ENCODE data around the gene GLB1L2.
"Not testable (repeated sequence)": the region's sequence is repeated elsewhere in the genome, so short reads cannot be mapped to it uniquely, and the experiment has no call there.

GLB1L2 gene

DNA sequence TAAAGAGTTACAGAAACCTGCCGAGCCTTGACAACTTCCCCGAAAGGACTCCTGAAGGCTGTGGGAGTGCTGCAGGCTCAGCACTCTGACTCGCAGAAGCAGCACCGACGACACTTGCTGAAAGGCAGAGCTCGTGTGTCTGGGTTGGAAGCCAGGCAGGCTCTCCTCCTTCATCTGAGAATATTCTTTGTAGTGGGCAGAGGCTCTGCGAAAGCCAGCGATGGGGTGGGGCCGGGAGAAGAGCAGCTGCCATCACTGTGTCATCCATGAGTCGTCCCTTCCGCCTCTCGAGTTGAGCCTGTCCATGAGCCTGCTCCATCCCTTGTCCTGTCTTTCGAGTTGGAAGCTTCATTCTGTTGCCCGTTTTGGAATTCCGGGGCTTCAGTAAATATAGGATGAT lies 11.9 kb downstream of the GLB1L2 start:
- H3K79me2 ChIP-seq (ENCODE audit: insufficient read depth, low read length) = no peaks in the 10 kb centered on the region
- no peak overlapping the region for H3K4me3 ChIP-seq (ENCODE audit: insufficient read depth, low read length, poor library complexity, severe bottlenecking)
- H3F3A ChIP-seq (ENCODE audit: insufficient read depth) = no peaks in the 10 kb centered on the region
- H3K27ac ChIP-seq (ENCODE audit: low read depth, low read length) = no peak overlapping the region
- no peaks in the 10 kb centered on the region for H4K20me1 ChIP-seq (ENCODE audit: low read depth, low read length)
- no peak overlapping the region for H2AFZ ChIP-seq (ENCODE audit: low read depth, low read length, severe bottlenecking)
- no peak for TF ChIP-seq EZH2phosphoT487 (conservative IDR thresholded peaks at IDR 0.05; ENCODE audit: low read length)
- TF ChIP-seq, protein P1, sequence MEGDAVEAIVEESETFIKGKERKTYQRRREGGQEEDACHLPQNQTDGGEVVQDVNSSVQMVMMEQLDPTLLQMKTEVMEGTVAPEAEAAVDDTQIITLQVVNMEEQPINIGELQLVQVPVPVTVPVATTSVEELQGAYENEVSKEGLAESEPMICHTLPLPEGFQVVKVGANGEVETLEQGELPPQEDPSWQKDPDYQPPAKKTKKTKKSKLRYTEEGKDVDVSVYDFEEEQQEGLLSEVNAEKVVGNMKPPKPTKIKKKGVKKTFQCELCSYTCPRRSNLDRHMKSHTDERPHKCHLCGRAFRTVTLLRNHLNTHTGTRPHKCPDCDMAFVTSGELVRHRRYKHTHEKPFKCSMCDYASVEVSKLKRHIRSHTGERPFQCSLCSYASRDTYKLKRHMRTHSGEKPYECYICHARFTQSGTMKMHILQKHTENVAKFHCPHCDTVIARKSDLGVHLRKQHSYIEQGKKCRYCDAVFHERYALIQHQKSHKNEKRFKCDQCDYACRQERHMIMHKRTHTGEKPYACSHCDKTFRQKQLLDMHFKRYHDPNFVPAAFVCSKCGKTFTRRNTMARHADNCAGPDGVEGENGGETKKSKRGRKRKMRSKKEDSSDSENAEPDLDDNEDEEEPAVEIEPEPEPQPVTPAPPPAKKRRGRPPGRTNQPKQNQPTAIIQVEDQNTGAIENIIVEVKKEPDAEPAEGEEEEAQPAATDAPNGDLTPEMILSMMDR (IDR thresholded peaks at IDR 0.05; ENCODE audit: insufficient read depth, low read length, poor library complexity, severe bottlenecking) = no peak
- H3K9ac ChIP-seq (ENCODE audit: low read length) = no peak overlapping the region
- H3K4me2 ChIP-seq (ENCODE audit: low read depth, low read length, poor library complexity, severe bottlenecking) = no peak overlapping the region
- no peaks in the 10 kb centered on the region for H3K9me2 ChIP-seq (replicated peaks; ENCODE audit: insufficient read depth, low read length)
- H3K36me3 ChIP-seq (ENCODE audit: low read length) = no peaks in the 10 kb centered on the region
- H3K9me3 ChIP-seq (ENCODE audit: insufficient read depth, low read length) = no peaks in the 10 kb centered on the region
- no peaks in the 10 kb centered on the region for H3K27me3 ChIP-seq (ENCODE audit: low read length)

DNA sequence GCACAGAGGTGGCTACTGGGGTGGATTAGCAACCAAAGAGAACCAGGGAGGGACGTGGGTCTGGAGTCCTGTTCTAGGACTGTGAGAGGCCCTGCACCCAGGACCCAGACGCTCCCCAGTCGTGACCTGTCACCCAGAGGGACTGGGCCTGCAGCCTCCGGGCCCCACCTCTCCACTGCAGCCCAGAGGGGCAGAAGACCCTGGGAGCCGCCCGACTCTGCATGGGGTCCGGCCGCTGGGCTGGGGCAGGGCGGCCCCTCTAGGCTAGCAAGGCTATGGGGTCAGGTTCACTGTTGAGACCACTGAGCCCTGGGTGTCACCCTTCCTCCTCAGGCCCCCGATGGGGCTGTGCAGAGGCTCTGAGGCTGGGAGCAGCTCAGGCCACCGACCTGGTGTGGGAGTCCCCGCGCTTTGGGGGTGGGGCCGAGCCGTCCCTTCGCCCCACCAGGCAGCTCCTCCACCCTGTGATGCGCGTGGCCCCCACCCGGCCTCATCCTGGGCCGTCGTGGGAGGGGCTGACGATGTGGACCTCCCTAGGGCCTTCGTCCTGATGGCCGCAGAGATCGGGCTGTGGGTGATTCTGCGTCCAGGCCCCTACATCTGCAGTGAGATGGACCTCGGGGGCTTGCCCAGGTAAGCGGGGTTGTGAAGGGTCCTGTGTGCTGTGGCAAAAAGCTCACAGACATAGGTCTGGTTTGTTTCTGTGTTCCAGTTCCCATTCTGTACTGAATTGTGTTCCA lies 12.9 kb downstream of the GLB1L2 start:
- H3K4me2 ChIP-seq (ENCODE audit: low read depth, low read length, poor library complexity, severe bottlenecking); H3K9me2 ChIP-seq (replicated peaks; ENCODE audit: insufficient read depth, low read length); H3K27ac ChIP-seq (ENCODE audit: low read depth, low read length); H2AFZ ChIP-seq (ENCODE audit: low read depth, low read length, severe bottlenecking); H3K79me2 ChIP-seq (ENCODE audit: insufficient read depth, low read length); H3K27me3 ChIP-seq (ENCODE audit: low read length); H3K9me3 ChIP-seq (ENCODE audit: insufficient read depth, low read length); H3K9ac ChIP-seq (ENCODE audit: low read length); H4K20me1 ChIP-seq (ENCODE audit: low read depth, low read length); H3K4me3 ChIP-seq (ENCODE audit: insufficient read depth, low read length, poor library complexity, severe bottlenecking); H3K36me3 ChIP-seq (ENCODE audit: low read length); H3F3A ChIP-seq (ENCODE audit: insufficient read depth): not testable (repeated sequence)

DNA sequence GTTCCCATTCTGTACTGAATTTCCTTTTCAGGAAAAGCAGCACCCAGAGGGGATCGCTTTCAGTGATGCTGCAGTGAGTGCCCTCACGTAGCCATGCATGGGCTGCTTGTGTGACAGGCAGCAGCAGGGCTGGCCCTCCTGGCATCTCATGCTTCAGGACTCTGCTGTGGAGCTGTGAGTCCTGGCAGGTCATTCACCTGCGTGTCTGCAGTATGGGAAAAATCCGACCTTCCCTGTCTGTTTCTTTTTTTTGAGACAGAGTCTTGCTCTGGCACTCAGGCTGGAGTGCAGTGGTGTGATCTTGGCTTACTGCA lies 13.4 kb downstream of the GLB1L2 start:
- no peak overlapping the region for H2AFZ ChIP-seq (ENCODE audit: low read depth, low read length, severe bottlenecking)
- H3K27me3 ChIP-seq (ENCODE audit: low read length) = no peaks in the 10 kb centered on the region
- no peak overlapping the region for H3K4me3 ChIP-seq (ENCODE audit: insufficient read depth, low read length, poor library complexity, severe bottlenecking)
- no peaks in the 10 kb centered on the region for H3F3A ChIP-seq (ENCODE audit: insufficient read depth)
- H3K9ac ChIP-seq (ENCODE audit: low read length) = no peak overlapping the region
- H3K36me3 ChIP-seq (ENCODE audit: low read length) = no peaks in the 10 kb centered on the region
- no peaks in the 10 kb centered on the region for H3K9me2 ChIP-seq (replicated peaks; ENCODE audit: insufficient read depth, low read length)
- H3K9me3 ChIP-seq (ENCODE audit: insufficient read depth, low read length) = no peaks in the 10 kb centered on the region
- H3K27ac ChIP-seq (ENCODE audit: low read depth, low read length) = no peak overlapping the region
- H3K79me2 ChIP-seq (ENCODE audit: insufficient read depth, low read length) = no peaks in the 10 kb centered on the region
- no peak overlapping the region for H3K4me2 ChIP-seq (ENCODE audit: low read depth, low read length, poor library complexity, severe bottlenecking)
- H4K20me1 ChIP-seq (ENCODE audit: low read depth, low read length) = no peaks in the 10 kb centered on the region
- TF ChIP-seq, protein P1 (IDR thresholded peaks at IDR 0.05; ENCODE audit: insufficient read depth, low read length, poor library complexity, severe bottlenecking) = no peak
- TF ChIP-seq EZH2phosphoT487 (conservative IDR thresholded peaks at IDR 0.05; ENCODE audit: low read length) = no peak

DNA sequence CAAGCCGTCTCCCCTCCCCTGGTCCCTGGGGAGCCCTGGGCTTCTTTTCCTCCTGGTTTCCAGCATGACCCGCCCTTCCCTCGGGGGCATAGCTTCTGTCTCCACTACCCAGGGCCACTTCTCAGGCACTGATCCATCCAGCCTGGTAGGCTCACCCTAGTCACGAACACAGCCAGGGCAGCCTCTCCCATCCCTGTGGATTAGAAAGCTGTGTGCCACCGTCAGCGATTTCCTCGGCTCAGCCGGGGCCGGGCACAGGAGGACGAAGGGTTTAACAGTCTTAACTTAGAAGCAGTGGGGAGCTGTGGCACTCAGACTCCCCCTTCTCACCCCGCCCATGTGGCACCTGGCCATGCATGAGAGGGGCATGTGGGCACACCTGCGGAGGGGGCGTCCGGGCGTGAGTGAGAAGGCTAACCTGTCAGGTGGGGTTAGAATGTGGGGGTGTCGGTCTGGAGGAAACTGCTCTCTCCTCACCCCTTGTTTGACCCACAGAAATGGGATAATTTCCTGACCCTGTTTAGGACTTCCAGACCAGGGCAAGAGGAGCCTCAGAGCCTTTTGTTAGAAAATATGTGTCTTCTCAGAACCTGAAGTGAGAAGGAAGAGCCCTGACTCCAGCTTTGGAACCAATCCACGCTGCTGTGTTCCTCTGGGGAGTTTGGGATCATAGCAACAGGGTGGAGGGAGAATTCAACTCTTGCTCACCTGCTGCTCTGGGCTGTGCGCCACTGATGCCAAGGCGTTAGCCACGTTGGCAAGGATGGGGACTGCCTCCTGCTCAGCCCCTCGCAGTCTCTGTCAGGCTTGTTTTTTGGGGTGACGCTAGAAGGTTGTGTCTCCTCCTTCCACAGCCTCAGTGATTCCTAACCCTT lies 14.6 kb downstream of the GLB1L2 start:
- Histone ChIP-seq H3K36me3 (ENCODE audit: low read length) (no peaks in the 10 kb centered on the region), H3K4me2 (ENCODE audit: low read depth, low read length, poor library complexity, severe bottlenecking) (no peak overlapping the region), H3K27ac (ENCODE audit: low read depth, low read length) (no peak overlapping the region), H3K4me3 (ENCODE audit: insufficient read depth, low read length, poor library complexity, severe bottlenecking) (no peak overlapping the region), H3K9ac (ENCODE audit: low read length) (no peak overlapping the region), H2AFZ (ENCODE audit: low read depth, low read length, severe bottlenecking) (no peak overlapping the region), H4K20me1 (ENCODE audit: low read depth, low read length) (no peaks in the 10 kb centered on the region), H3K9me2 (replicated peaks; ENCODE audit: insufficient read depth, low read length) (no peaks in the 10 kb centered on the region), H3K27me3 (ENCODE audit: low read length) (no peaks in the 10 kb centered on the region), H3K9me3 (ENCODE audit: insufficient read depth, low read length) (no peaks in the 10 kb centered on the region), H3F3A (ENCODE audit: insufficient read depth) (no peaks in the 10 kb centered on the region), H3K79me2 (ENCODE audit: insufficient read depth, low read length) (no peaks in the 10 kb centered on the region)
- TF ChIP-seq, protein P1 (IDR thresholded peaks at IDR 0.05; ENCODE audit: insufficient read depth, low read length, poor library complexity, severe bottlenecking) = no peak
- TF ChIP-seq EZH2phosphoT487 (conservative IDR thresholded peaks at IDR 0.05; ENCODE audit: low read length) = no peak
